AG08395 (cell line): ENCODE measurements around the gene GALNTL6.
"Not testable (repeated sequence)": the region's sequence is repeated elsewhere in the genome, so short reads cannot be mapped to it uniquely, and the experiment has no call there.

ENCODE experiments used
- DNase-seq: peaks from one replicate; pipeline ENCODE4 v3.0.0; 2012; ENCODE audit warnings: mixed read lengths, low spot score

The GALNTL6 gene

GRCh38 chr4:172666711-172667368, 853.6 kb downstream of the GALNTL6 start:
- DNase-seq, result no peak

- DNase-seq, result no peak
Measured at GRCh38 chr4:172674811-172675210, 861.6 kb downstream of the GALNTL6 start.

GRCh38 chr4:172675232-172675631, 862.0 kb downstream of the GALNTL6 start:
- no peak for DNase-seq

DNA sequence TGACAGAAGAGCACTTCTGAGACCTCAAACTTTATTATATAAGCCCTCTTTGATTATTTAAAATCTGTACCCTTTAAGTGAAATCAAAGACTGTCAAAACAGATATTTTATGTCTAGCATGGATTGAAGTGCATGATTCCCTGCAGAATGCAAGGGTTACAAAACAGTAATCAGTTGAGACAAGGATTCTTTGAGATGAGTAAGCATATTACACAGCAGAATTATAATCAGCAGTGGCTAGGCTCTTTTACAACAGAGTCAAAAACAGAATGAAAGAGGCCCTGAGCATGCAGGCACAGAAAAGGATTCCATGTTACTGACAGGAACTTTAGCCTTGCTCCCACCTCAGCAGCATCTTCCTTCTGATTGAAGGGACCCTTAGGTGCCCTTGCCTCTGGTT, 867.5 kb downstream of the GALNTL6 start:
- DNase-seq, result no peak

- DNase-seq, result peak; percentile 6
Measured at GRCh38 chr4:172683021-172683420, 869.8 kb downstream of the GALNTL6 start.

DNA sequence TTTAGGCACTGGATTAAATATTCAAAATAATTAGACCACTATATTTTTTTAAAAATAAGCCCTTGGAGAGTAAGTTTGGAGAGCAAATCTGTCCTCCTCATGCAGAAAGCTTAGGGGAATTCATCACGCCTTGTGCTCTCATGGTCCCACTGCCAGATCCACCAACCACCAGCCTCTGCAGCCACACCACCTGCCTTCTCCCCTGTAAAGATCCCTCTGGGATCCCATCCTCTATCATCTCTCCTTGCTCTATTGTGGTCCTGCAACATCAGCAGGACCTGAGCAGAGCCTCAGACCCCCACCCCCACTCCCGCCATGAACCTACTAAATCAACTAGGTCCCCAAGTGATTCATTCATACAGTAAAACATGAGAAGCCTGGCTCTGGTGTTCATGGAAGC, 872.8 kb downstream of the GALNTL6 start:
- DNase-seq, result no peak

DNA sequence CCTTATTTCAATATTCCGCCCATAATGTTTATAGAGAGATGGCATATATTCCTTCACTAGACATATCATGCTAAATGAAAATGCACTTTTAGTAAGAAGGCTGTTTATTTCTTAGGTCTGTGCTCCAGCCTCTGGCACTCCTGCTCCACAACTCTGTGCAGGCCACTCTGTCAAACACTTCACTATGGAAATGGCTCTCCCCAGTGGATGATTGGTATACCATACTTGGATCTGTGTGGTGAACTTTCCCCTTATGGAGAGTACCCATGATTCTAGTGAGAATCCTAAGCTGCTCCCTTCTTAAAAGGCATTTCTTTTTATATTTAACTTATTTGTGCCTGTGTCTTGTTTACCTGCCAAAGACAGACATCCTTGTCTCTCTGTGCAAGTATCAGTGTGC, 875.3 kb downstream of the GALNTL6 start:
- no peak for DNase-seq

GRCh38 chr4:172691552-172691951, 878.3 kb downstream of the GALNTL6 start:
- DNase-seq, result no peak

GRCh38 chr4:172692701-172693100, 879.5 kb downstream of the GALNTL6 start:
- DNase-seq, result no peak

GRCh38 chr4:172698256-172698655, 885.1 kb downstream of the GALNTL6 start:
- DNase-seq, result no peak

GRCh38 chr4:172705565-172705964, 892.4 kb downstream of the GALNTL6 start:
- DNase-seq, result no peak

GRCh38 chr4:172706000-172706399, 892.8 kb downstream of the GALNTL6 start:
- DNase-seq, result no peak

GRCh38 chr4:172707622-172708021, 894.4 kb downstream of the GALNTL6 start:
- DNase-seq, result no peak

GRCh38 chr4:172708184-172708583, 895.0 kb downstream of the GALNTL6 start:
- no peak for DNase-seq

DNA sequence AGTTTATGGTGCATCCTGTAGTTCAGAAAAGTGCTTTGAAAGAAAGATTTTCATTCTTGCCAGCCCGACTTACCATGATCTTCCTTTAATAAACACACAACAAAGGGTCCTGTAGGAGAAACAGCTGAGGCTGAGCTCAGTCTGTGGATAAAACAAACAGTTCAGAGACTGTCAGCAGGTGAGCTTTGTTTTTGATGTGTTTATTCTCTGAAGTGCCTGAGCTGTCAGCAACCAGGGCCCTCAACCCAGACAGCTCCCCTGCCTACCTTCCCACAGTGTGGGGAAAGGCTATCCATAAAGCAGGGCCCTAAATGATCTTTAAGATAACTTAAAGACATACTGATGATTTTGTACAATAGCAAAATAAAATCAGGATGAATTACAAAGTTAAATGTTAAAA, 896.2 kb downstream of the GALNTL6 start:
- DNase-seq, result no peak

DNA sequence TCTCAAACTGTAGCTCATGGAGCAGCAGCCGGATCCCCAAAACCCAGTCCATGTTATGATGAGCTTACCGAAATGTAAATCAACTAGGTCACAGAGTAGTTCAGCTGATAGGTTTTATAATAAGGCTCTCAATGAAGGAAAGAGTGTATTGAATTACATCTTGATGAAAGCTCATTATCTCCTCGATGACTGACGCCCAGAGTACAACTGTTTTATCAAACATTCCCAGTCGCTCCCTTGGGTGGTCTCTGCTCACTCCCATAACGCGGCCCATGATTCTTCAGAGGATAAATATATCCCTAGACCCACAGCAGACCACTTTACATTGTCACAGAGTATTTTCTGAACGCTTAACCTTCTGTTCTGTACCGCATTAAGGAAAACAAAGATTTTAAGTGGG, 903.1 kb downstream of the GALNTL6 start:
- DNase-seq, result no peak

GRCh38 chr4:172721659-172722058, 908.5 kb downstream of the GALNTL6 start:
- no peak for DNase-seq

GRCh38 chr4:172725581-172725980, 912.4 kb downstream of the GALNTL6 start:
- no peak for DNase-seq

DNA sequence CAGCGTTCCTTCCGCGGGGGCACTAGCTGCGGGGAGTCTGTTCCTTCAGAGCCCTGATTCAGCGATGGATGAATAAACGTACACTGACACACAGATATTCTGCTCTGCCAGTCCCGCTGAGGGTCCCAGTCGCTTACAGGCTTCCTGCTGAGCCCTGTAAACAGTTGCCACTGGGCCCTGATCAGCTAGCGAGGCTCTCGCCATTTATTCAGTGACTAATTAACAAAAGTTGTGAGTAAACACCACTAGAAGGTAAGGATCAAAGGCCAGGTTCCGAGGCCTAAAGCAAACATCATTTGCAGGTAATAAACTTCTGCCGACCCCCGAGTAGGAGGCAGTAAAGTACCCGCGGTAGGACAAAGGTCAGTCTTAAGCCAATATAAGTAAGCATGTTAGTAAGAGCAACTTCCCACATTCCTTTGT, 912.8 kb downstream of the GALNTL6 start:
- DNase-seq, result no peak

DNA sequence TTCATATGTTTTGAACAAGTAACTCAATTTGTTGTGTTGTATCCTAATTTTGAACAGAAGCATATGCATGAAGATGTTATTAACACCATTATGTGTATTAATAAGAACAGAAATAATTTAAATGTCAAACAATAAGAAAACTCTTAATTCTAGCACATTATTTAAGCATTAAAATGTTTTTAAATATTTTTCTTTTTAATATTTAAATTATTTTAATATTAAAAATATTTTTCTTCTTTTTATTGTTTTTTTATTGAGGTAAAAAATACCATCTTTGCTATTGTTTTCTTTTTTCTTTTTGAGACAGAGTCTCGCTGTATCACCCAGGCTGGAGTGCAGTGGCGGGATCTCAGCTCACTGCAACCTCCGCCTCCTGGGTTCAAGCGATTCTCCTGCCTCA, 914.4 kb downstream of the GALNTL6 start:
- DNase-seq, result no peak

DNA sequence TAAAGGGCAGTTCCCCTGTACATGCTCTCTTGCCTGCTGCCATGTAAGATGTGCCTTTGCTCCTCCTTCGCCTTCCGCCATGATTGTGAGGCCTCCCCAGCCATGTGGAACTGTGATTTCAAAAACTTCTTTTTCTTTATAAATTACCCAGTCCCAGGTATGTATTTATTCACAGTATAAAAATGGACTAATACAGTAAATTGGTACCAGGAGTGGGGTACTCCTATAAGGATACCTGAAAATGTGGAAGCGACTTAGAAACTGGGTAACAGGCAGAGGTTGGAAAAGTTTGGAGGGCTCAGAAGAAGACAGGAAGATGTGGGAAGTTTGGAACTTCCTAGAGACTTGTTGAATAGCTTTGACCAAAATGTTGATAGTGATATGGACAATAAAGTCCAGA, 920.4 kb downstream of the GALNTL6 start:
- not testable (repeated sequence) for DNase-seq

DNA sequence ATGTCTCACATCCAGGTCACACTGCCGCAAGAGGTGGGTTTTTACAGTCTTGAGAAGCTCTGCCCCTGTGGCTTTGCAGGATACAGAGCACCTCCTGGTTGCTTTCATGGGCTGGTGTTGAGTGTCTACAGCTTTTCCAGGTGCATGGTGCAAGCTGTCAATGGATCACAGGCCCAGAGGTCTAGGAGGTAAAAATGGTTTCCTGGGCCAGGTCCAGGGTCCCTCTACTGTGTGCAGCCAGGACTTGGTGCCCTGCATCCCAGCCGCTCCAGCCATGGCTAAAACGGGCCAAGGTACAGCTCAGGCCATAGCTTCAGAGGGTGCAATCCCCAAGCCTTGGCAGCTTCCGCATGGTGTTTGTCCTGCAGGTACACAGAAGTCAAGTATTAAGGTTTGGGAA, 921.4 kb downstream of the GALNTL6 start:
- DNase-seq, result no peak

DNA sequence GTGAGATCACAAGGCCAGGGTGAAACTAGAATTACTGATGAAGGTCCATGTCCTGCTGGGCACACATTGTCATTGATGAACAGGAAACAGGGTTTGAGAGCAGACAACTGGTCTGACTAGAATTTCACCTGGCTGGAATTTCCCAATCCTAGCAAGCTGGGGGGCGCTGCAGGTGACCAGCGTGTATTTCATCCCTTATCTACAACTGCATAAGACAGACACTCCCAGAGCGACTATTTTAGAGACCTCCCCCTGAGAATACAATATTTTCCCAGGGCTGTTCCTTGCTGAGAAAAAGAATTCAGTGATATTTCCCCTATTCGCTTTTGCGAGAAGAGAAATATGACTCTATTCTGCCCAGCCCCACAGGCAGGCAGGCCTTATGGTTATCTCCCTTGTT, 922.8 kb downstream of the GALNTL6 start:
- no peak for DNase-seq

DNA sequence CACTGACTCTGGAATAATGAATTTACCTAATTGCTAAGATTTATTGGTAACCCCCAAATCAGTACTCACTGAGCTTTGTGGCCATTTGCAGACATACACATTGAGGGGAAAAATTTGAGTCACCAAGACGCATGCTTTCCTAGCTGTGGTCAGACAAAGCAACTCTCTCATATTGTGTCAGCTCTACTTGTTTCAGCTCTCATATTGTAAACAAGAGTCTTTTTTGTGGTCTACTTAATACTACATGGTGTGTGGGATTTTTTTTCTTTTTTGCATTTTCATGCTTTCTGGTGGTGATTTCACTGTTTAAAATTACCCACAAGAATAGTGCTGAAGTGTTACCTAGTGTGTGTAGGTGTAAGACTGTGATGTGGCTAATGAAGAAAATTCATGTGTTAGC, 927.2 kb downstream of the GALNTL6 start:
- no peak for DNase-seq

- no peak for DNase-seq
Measured at GRCh38 chr4:172750910-172751309, 937.7 kb downstream of the GALNTL6 start.
